Measurements from ENCODE around the gene RPP40. TPM values are rescaled to one million over a fixed set of nuclear protein-coding genes. Genes with fewer than 3 reads are reported as not detected.

Gene RPP40
- total and polyA plus RNA-seq, 2 of the 13 experiments (the other 11 are each of a cell fraction or from before 2014, with no cell fraction given), result 18.0 to 41.2 TPM

GRCh38 chr6:4957521-4958231 lies 46.2 kb downstream of the RPP40 start (continued):
- TF ChIP-seq SNAPC4 (CRISPR knock-in tag; IDR thresholded peaks at IDR 0.05), result no peak
- no peak for TF ChIP-seq ZFP90 (CRISPR knock-in tag; IDR thresholded peaks at IDR 0.05; ENCODE audit: borderline replicate concordance)
- TF ChIP-seq ZSCAN20 (CRISPR knock-in tag; IDR thresholded peaks at IDR 0.05; ENCODE audit: borderline replicate concordance), result no peak
- no peak for TF ChIP-seq ATF7 (IDR thresholded peaks at IDR 0.05)
- no peak for TF ChIP-seq ATF7 (CRISPR knock-in tag; IDR thresholded peaks at IDR 0.05)
- no peak for TF ChIP-seq ZNF841 (CRISPR knock-in tag; IDR thresholded peaks at IDR 0.05; ENCODE audit: borderline replicate concordance)
- peak; percentile 19; the same call in 1 of the 2 replicates for TF ChIP-seq SMC3 (IDR thresholded peaks at IDR 0.05; ENCODE audit: low read length)
- 0 out of 2 replicates have a peak, but pooled peaks have one; percentile 42 for TF ChIP-seq NRL (CRISPR knock-in tag; IDR thresholded peaks at IDR 0.05; ENCODE audit: borderline replicate concordance)
- no peak for TF ChIP-seq HIC2 (CRISPR knock-in tag; IDR thresholded peaks at IDR 0.05; ENCODE audit: low read depth)
- no peak for TF ChIP-seq ATF1 (CRISPR knock-in tag; IDR thresholded peaks at IDR 0.05)
- TF ChIP-seq PRDM10 (CRISPR knock-in tag; IDR thresholded peaks at IDR 0.05; ENCODE audit: low read depth), result no peak
- TF ChIP-seq ZNF333 (CRISPR knock-in tag; IDR thresholded peaks at IDR 0.05; ENCODE audit: borderline replicate concordance), result no peak
- TF ChIP-seq ZNF512 (CRISPR knock-in tag; IDR thresholded peaks at IDR 0.05), result peak; percentile 38; the same call in 1 of the 2 replicates
- TF ChIP-seq MTA1 (CRISPR knock-in tag; IDR thresholded peaks at IDR 0.05; ENCODE audit: borderline replicate concordance), result no peak
- TF ChIP-seq NCOA2 (CRISPR knock-in tag; IDR thresholded peaks at IDR 0.05), result no peak
- no peak for TF ChIP-seq MZF1 (CRISPR knock-in tag; IDR thresholded peaks at IDR 0.05; ENCODE audit: borderline replicate concordance)
- TF ChIP-seq ZNF234 (CRISPR knock-in tag; conservative IDR thresholded peaks at IDR 0.05), result no peak
